SKM-1 (cell line): ENCODE measurements around the gene RAD21L1.

Experiments
- DNase-seq: peaks from one replicate; lab custom pipeline; 2025; ENCODE audit not compliant: unreplicated experiment; lab: John Stamatoyannopoulos, UW

RAD21L1 gene

DNA sequence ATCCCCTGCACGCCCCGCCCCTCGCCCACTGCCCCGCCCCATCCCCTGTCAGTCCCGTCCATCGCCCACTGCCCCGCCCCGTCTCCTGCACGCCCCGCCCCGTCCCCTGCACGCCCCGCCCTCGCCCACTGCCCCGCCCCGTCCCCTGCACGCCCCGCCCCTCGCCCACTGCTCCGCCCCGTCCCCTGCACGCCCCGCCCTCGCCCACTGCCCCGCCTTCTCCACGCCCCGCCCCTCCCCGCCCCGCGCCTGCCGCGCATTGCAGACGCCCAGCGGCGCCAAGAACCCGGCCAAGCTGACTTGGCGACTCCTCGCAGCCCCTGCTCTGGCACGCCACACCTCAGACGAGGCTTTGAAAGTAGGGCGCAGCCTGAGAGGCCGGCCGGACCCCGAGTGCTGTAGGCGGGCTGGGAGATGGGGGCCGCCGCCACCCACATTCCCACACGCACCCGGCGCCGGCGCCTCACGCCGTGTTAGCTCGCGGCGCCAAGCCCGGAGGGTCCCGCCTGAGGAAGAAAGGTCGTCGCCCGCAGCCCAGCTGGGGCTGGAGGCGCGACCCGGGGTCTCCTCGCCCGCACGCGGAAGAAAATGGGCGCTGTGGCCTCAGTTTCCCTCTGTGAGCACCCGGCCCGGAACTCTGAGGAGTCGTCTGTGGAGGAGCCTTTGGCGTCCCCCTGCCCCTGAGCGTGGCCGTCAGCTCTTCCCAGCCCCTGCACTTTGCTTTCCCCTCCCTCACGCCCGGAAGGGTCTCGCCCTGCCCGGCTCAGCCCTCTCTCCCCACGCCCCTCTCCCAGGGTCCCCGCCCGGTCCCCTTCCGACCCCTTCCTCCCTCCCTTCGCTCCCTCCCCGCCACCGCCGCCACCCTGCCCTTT, at the start of gene RAD21L1:
RAD21L1 (plus strand) TSS at position 262 of the 872 bp plus-strand sequence. CDS start 2,410 bp downstream, outside the sequence.
- DNase-seq: no peak

DNA sequence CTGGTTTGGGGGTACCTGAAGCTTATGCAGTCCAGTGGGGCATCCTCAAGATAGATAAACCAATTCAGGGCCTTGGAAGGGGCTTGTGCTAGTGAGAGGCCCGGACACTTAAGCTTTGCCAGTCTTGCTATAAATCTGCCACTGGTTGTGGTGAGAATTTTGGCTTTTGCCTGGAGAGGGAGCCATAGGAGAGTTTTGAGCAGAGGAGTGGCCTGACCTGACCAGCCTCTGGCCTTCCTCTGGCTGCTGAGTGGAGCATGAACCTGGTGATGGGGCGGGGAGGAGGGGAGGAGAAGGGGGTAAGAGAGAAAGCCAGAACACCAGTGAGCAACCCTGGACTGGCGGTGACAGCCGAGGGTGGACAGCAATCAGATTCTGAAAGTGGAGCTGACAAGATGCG, 48.2 kb upstream of the RAD21L1 start:
- DNase-seq: no peak

GRCh38 chr20:1178103-1178502, 47.7 kb upstream of the RAD21L1 start:
- DNase-seq: no peak

DNA sequence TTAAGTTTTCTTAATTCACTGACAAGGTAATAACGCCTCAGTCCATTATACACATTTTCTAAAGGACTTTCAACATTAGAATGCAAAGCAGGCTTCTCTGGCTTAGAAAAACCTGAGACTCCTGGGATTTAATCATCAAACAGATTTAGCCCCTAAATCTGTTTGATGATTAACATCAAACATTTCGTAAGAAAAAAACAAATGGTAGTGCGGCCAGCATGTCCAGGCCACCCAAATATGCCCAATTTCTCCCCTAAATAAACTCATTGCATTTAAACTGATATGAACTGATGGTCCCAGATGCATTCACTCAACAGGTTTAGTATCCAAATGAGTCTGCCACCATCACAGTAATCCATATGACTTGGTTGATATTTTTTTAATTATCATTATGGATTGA, 47.2 kb upstream of the RAD21L1 start:
- DNase-seq: no peak

- no peak for DNase-seq
Observed at GRCh38 chr20:1180949-1181348, 44.9 kb upstream of the RAD21L1 start.

DNA sequence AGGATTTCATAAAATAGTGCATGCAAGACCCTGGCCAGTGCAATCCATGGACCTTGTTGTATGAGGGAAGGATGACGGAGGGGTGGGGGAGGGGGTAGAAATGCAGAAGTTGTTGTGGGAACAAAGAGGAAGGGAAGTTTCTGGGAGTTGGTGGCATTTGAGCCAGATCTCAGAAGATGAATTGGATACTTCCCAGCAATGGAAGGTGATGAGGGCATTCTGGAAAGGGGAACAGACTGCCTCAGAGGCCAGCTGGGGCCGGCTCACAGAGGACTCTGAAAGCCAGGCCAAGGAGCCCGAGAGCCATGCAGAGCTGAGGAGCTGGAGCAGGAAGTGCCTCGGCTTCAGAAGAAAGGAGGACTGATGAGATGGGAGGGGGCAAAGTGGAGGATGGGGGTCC, 43.7 kb upstream of the RAD21L1 start:
- no peak for DNase-seq

- no peak for DNase-seq
Observed at GRCh38 chr20:1183153-1183552, 42.7 kb upstream of the RAD21L1 start.

DNA sequence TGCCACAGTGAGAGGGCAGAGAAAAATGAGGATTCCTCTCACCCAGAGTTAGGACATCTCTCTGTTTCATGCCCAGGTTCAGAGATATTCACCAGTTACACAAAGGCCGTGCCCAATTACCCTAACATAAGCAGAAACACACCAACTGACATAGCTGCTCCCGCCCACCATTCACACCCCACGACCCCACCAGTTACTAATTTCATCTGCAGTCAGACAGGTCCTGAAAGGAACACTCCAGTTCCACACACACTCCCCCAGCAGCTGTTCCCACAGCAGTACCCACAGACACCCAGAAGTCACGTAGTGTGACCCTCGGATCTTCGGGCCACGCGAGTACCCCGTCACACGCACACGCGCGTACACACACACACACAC, 41.6 kb upstream of the RAD21L1 start:
- no peak for DNase-seq

GRCh38 chr20:1184638-1185315, 41.1 kb upstream of the RAD21L1 start, which contains the start of gene TMEM74B:
Gene TMEM74B (minus strand): TSS chr20:1184981. CDS start chr20:1183801, 1,180 bp downstream.
- no peak for DNase-seq

DNA sequence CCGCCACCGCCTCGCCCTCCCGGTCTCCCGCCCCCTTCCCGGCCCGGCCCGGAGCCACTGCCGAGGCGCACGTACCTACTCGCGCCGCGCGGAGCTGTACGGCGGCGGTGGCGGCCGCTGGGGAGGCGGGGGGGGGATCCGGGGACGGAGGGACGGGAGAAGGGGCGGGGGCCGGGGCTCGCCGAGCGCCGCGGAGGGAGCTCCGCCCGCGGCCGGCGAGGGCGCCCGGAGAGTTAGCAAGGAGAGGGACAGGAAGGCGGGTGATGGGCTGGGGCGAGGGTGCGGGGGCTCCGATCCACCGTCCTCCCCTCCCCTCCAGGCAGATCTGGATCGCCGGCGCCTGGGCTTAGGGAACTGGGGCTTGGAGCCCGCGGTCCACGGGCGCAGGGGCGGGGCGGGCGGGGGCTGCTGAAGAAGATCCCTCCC, 40.5 kb upstream of the RAD21L1 start:
- no peak for DNase-seq

GRCh38 chr20:1185790-1186334, 40.0 kb upstream of the RAD21L1 start:
- DNase-seq: no peak

DNA sequence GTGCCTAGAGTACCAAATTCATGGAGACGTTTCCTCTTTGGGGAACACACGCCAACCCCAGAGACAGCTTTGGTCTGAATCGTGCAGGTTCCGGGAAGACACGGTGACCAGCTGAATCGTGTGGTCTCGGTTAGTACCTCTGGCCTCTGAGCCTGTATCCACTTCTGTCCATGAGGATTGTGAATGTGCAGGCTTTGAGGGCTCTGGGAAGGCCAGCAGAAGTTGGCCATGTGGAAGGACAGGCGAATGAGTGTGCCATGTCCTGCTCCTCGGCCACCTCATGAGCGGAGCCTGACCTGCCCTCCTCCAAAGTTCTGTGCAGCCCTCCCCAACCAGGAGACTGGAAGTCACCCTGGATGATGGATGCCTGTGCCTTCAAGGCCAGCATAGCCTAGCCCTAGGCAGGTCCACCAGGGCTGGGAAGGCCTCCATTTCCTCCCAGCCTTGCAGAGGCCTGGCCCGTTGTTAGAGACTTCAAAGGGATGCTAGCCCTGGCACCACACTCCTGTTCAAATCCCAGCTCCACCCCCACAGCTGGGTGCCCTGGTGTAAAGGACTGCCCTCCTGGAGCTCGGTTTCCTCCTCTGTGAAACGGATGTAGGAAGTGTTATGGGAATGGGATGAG, 39.4 kb upstream of the RAD21L1 start:
- no peak for DNase-seq

- no peak for DNase-seq
Observed at GRCh38 chr20:1187605-1188171, 38.2 kb upstream of the RAD21L1 start.

- no peak for DNase-seq
Observed at GRCh38 chr20:1188347-1188746, 37.5 kb upstream of the RAD21L1 start.

DNA sequence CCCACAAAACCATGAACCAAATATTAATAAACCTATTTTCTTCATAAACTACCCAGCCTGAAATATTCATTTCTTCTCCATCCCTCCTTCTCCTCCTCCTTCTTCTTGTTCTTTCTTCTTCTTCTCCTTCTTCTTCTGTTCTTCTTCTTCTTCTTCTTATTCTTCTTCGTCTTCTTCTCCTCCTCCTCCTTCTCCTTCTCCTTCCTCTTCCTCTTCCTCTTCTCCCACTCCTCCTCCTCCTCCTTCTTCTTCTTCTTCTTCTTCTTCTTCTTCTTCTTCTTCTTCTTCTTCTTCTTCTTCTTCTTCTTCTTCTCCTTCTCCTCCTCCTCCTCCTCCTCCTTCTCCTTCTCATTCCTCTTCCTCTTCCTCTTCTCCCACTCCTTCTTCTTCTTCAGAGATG, 36.0 kb upstream of the RAD21L1 start:
- no peak for DNase-seq

DNA sequence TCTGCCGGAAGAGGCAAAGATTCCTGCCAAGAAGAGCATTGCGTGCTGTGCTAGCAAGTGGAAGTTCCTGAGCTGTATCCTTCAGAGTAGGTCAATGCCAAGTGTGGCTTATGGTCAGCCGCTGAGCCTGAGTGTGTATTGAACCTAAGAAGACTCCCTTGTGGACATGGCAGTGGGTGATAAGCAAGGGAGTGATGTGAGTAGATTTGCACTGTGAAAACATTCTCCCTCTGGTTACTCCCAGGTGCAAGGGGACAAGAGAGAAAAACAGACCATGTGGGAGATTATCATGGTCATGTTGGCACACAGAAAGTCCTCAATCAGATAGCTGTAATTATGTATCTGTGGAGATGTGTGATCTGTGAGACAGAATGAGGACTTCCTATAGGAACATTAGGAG, 35.0 kb upstream of the RAD21L1 start:
- DNase-seq: no peak

- no peak for DNase-seq
Observed at GRCh38 chr20:1191299-1191698, 34.5 kb upstream of the RAD21L1 start.

- DNase-seq: no peak
Observed at GRCh38 chr20:1195226-1195625, 30.6 kb upstream of the RAD21L1 start.

DNA sequence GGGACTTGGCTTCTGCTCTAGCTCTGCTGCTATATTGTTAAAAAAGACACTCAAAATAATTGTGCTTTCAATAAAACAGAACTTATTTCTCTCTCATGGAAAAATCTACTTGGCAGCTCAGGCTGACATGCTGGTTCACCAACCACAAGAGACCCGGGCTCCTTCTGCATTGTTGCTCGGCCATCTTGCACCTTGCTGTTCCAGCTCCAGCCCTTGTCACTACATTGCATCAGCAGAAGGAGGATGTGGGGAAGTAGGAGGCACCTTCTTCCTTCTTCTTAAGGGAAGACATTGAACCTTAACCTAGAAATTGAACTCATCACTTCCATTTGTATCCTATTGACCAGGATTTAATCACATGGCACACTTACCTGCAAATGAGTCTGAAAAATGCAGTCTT, 29.2 kb upstream of the RAD21L1 start:
- no peak for DNase-seq

DNA sequence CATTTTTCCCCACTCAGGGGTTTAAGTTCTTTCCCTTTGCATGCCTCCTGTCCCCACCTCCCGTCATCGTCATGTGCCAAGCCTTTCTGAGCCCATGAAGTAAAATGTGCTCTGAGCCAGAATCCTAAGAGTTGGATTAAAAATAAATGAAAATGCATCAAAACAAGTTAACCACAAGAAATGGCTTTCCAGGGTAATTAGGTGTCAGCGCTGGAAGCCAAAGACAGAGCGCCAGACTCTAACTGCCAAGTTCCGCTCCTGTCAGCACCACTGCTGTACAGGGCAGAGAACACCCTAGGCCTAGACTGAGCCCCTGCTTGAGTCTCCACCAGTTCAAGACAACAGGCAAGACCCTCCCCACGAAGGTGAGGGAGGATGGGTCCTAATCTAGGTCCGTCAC, 28.0 kb upstream of the RAD21L1 start:
- DNase-seq: no peak

DNA sequence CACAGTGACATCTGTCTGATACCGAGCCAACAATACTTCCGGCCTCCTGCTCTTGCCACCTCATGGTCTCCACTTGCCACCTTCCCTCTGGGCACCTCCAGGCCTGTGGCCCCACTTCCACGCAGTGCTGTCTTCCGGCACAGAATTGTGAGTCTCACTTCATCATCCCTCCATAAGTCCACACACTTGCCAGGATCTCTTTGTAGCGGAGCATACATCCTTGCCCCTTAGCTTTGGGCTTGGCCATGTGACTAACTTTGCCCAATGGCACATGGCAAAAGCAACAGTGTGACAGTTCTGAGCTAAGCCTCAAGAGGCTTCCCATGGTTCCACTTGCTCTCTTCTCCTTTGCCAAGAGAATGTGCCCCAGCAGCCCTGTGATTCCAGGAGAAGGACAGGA, 27.1 kb upstream of the RAD21L1 start:
- no peak for DNase-seq
